Head of caudate nucleus (tissue), 42 donors: ENCODE data around the gene CHST9.
"Not testable (repeated sequence)": the region's sequence is repeated elsewhere in the genome, so short reads cannot be mapped to it uniquely, and the experiment has no call there.

Experiments used
- DNase-seq, 42 donors: peaks; one replicate each; pipeline versions ENCODE4 v3.0.0 to v3.0.0-alpha.2; 2020 to 2021; ENCODE audit warnings: mixed read lengths in 7 of 42
- intact Hi-C: fragments of 100-400 bp; cut with DNase I; formaldehyde crosslinking; loops from one replicate; pipeline ENCODE4 v1.15.0; 2022

The CHST9 gene

DNA sequence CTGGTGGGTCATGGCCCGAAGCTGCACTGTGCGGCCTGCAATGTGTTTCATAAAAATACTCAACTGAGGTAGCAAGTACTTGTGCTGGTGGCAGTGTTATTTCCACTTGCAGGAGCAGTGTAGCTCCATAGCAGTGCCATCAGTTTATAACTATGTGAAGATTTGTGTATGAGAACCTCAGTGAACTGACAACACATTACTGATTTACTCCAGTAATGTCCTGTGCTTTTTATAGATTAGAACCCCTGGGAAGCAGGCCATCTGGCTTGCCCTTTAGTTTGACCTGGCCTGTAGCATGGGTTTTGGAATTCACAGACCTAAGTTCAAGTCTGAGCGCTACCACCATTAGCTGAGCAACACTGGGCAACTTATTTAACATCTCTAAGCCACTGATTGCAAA is 219.9 kb downstream of the CHST9 start:
- DNase-seq, result no peak
- intact Hi-C loops, result no loop called here

DNA sequence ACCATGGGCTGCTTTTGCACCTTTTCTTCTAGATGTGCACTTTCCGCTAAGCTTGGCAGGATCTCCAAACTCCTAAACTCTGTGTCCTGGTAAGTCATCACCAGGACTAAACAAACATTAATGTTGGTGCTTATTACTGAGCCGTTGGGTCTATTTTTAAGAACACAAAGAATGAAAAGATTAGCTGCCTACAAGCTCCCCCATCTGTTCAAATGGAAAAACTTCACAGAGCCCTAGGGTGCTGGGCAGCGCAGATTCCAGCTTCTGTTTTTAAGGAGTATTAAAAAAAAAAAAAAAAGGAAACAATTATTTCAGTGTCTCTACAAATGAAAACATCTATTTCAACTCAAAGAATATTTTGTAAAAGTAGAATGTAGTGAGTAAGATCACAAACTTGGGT is 221.8 kb downstream of the CHST9 start:
- peak in 4 of 42 donors; percentile 14 to 54 (median 20) for DNase-seq
- intact Hi-C loops, result no loop called here

DNA sequence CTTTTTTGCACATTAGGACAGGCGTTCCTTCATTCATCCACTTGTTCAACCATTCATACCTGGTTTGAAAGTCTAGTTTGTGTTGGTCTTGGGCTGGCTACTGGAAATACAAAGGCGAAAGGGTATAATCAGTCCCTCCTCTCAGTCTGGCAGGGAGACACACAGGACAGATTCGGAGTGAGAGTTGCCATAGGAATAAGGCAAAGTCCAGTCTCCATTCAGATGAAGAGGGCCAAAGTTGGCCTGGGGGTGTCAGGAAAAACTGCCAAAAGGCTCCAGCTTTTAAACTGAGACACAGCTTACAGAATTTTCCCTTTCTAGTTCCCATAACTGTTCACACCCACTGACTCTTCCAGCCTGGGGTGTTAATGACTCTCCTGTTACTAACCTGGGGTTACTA is 223.3 kb downstream of the CHST9 start:
- intact Hi-C loops, result no loop called here
- no peak for DNase-seq

GRCh38 chr18:26960911-26961310 is 224.2 kb downstream of the CHST9 start:
- intact Hi-C loops, result no loop called here
- no peak for DNase-seq

DNA sequence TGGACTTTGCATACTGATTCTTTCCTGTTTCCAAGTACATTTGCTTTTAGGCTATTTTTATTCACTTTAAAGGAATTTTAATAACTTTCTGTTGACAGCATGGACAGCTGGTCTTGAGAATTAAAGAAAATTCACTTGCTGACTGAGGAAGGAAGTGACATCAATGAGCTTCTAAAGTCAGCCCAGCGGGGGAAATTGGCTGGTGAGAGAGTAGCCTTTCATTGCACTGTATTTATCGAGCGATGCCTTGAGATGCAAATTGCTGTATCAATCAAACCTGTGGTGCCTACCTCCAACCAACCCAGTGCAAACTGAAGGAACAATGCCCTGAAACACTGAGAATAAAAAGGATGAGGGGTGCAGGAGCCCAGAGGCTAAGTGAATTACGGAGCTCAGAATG is 228.2 kb downstream of the CHST9 start:
- no peak for DNase-seq
- intact Hi-C loops, result no loop called here

GRCh38 chr18:26948703-26949102 is 236.4 kb downstream of the CHST9 start:
- peak in 9 of 42 donors; percentile 10 to 66 (median 20) for DNase-seq
- intact Hi-C loops, result no loop called here

DNA sequence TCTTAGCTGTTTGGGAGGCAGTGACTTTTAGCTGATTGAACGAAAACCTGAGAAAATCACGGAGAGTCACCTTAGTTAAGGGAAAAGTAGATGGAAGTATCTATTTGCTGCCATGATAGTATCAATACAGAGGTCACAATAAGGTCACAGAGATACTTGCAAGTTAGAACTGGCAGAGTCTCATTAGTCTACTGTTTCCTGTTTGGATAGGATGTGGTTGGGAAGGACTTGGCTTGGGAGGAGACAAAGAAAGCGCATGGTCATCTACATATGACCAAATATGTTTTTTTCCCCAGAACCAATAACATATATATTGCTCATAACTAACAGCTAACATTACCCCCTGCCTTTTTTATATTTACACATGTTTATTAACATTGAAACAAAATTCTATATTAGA is 241.2 kb downstream of the CHST9 start:
- intact Hi-C loops, result no loop called here
- no peak for DNase-seq

DNA sequence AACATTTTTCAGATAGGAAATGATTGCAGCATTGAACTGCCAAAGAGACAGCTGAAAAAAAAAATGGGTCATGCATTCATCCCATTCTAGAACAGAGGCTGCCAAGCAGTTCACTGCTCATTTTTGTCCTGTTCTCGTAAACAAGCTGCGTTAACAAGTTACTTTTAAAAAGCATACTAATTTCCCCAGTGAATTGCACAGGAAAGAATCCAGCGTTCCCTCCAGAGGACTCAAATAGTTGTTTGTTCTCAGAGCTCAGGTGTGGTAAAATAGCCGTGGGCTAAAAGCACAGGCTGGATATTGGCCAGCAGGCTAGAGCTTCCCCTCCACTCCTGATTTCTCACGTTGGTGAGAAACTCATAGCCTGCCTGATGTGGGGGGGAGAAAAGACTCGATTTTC is 243.5 kb downstream of the CHST9 start:
- DNase-seq, result peak in 13 of 42 donors; percentile 5 to 55 (median 19)

GRCh38 chr18:26940744-26941398 is 244.2 kb downstream of the CHST9 start:
- intact Hi-C loops, result no loop called here
- DNase-seq, result no peak

More for the DNA sequence above, 243.5 kb downstream of the CHST9 start:
- intact Hi-C loops, result no loop called here

DNA sequence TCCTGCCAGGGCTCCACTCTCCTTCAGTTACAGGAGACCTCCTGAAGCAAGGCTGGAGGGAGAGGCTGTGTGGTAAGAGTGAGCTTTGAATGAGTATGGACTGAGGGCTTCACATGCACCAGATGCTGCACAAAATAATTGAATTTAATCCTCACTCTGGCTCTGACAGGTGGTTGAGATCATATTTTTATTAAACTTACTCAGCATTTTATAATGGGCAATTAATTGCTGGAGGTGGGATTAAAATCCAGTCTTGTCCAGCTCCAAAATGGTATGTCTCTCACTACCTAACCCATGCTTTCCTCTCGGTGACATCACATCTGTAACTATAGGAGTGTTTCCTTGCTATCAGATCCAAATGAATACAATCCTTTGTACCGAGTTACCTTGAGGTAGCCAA is 253.4 kb downstream of the CHST9 start:
- intact Hi-C loops, result no loop called here
- no peak for DNase-seq

- DNase-seq, result no peak
- intact Hi-C loops, result no loop called here
Measured at GRCh38 chr18:26930630-26931029, 254.5 kb downstream of the CHST9 start.

- no peak for DNase-seq
- intact Hi-C loops, result no loop called here
Measured at GRCh38 chr18:26928670-26929313, 256.3 kb downstream of the CHST9 start.

GRCh38 chr18:26927822-26928221 is 257.3 kb downstream of the CHST9 start:
- intact Hi-C loops, DNase-seq: not testable (repeated sequence)

GRCh38 chr18:26926066-26926675 is 258.9 kb downstream of the CHST9 start:
- no peak for DNase-seq
- intact Hi-C loops, result no loop called here

DNA sequence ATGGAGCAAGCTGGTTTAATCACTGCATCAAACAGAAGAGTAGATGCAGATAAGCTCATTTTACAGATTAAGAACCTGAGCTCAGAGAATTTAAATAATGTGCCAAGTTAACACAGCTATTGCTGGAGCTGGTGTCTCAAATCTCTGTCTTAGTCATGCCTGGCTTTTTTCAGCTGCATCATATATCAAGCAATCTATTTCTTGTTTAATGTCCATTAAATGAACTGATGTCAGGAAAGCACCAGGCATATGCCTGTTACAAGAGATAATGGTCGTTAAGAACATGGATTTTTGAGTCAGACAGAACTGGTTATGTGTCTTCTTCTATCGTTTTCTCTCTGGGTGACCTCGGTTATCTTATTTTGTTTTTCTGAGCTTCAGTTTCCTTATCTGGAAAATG is 259.8 kb downstream of the CHST9 start:
- no peak for DNase-seq
- intact Hi-C loops, result no loop called here

- intact Hi-C loops, result no loop called here
- no peak for DNase-seq
Measured at GRCh38 chr18:26922313-26922712, 262.8 kb downstream of the CHST9 start.

- intact Hi-C loops, result no loop called here
Measured at GRCh38 chr18:26920644-26921043, 264.5 kb downstream of the CHST9 start.

GRCh38 chr18:26919627-26920026 is 265.5 kb downstream of the CHST9 start:
- DNase-seq, result no peak
- intact Hi-C loops, result no loop called here

More at GRCh38 chr18:26920644-26921043, 264.5 kb downstream of the CHST9 start:
- no peak for DNase-seq

GRCh38 chr18:26919201-26919600 is 265.9 kb downstream of the CHST9 start:
- intact Hi-C loops, result no loop called here
- no peak for DNase-seq

- DNase-seq, result no peak
- intact Hi-C loops, result no loop called here
Measured at GRCh38 chr18:26911840-26912239, 273.3 kb downstream of the CHST9 start.
